ENCODE results near the gene VOPP1.

DNA sequence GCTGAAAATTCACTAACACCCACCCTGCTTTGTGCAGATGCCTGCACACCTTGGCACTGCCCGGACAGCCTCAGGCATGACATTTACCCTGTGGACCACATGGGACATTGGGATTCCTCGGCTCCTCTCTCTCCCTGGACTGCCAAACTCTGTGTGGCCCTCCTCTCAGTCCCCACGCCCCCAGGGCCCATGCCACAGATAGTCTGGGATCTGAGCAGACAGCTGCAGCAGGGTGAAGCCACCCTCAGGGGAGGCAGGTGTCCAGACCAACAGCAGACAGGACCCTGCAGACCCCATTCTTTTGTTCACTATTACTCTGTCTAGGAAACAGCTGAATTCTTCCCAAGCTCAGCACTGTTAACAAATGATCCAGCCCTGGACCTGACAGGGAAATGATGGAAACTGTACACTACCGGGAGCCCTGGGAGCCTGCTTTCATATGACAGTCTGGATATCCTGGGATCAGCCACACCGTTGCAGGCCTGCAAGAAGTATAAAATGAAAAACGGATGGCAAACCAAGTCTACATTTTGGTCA is 83.4 kb downstream of the VOPP1 start:
- TF ChIP-seq, protein P1, sequence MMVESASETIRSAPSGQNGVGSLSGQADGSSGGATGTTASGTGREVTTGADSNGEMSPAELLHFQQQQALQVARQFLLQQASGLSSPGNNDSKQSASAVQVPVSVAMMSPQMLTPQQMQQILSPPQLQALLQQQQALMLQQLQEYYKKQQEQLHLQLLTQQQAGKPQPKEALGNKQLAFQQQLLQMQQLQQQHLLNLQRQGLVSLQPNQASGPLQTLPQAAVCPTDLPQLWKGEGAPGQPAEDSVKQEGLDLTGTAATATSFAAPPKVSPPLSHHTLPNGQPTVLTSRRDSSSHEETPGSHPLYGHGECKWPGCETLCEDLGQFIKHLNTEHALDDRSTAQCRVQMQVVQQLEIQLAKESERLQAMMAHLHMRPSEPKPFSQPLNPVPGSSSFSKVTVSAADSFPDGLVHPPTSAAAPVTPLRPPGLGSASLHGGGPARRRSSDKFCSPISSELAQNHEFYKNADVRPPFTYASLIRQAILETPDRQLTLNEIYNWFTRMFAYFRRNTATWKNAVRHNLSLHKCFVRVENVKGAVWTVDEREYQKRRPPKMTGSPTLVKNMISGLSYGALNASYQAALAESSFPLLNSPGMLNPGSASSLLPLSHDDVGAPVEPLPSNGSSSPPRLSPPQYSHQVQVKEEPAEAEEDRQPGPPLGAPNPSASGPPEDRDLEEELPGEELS (CRISPR knock-in tag; IDR thresholded peaks at IDR 0.05) = no peak
- no peak for TF ChIP-seq ETV6 (CRISPR knock-in tag; IDR thresholded peaks at IDR 0.05)
- TF ChIP-seq, protein P2, sequence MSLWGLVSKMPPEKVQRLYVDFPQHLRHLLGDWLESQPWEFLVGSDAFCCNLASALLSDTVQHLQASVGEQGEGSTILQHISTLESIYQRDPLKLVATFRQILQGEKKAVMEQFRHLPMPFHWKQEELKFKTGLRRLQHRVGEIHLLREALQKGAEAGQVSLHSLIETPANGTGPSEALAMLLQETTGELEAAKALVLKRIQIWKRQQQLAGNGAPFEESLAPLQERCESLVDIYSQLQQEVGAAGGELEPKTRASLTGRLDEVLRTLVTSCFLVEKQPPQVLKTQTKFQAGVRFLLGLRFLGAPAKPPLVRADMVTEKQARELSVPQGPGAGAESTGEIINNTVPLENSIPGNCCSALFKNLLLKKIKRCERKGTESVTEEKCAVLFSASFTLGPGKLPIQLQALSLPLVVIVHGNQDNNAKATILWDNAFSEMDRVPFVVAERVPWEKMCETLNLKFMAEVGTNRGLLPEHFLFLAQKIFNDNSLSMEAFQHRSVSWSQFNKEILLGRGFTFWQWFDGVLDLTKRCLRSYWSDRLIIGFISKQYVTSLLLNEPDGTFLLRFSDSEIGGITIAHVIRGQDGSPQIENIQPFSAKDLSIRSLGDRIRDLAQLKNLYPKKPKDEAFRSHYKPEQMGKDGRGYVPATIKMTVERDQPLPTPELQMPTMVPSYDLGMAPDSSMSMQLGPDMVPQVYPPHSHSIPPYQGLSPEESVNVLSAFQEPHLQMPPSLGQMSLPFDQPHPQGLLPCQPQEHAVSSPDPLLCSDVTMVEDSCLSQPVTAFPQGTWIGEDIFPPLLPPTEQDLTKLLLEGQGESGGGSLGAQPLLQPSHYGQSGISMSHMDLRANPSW (CRISPR knock-in tag; conservative IDR thresholded peaks at IDR 0.05; ENCODE audit: low read depth) = no peak
- TF ChIP-seq, protein P3, sequence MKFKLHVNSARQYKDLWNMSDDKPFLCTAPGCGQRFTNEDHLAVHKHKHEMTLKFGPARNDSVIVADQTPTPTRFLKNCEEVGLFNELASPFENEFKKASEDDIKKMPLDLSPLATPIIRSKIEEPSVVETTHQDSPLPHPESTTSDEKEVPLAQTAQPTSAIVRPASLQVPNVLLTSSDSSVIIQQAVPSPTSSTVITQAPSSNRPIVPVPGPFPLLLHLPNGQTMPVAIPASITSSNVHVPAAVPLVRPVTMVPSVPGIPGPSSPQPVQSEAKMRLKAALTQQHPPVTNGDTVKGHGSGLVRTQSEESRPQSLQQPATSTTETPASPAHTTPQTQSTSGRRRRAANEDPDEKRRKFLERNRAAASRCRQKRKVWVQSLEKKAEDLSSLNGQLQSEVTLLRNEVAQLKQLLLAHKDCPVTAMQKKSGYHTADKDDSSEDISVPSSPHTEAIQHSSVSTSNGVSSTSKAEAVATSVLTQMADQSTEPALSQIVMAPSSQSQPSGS (CRISPR knock-in tag; IDR thresholded peaks at IDR 0.05; ENCODE audit: borderline replicate concordance, low read depth) = no peak
- TF ChIP-seq, protein P4, sequence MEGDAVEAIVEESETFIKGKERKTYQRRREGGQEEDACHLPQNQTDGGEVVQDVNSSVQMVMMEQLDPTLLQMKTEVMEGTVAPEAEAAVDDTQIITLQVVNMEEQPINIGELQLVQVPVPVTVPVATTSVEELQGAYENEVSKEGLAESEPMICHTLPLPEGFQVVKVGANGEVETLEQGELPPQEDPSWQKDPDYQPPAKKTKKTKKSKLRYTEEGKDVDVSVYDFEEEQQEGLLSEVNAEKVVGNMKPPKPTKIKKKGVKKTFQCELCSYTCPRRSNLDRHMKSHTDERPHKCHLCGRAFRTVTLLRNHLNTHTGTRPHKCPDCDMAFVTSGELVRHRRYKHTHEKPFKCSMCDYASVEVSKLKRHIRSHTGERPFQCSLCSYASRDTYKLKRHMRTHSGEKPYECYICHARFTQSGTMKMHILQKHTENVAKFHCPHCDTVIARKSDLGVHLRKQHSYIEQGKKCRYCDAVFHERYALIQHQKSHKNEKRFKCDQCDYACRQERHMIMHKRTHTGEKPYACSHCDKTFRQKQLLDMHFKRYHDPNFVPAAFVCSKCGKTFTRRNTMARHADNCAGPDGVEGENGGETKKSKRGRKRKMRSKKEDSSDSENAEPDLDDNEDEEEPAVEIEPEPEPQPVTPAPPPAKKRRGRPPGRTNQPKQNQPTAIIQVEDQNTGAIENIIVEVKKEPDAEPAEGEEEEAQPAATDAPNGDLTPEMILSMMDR (IDR thresholded peaks at IDR 0.05) = no peak

All from WTC11 (cell line).